HG03460 (cell line): ENCODE data around the gene HGS.
"Not testable (repeated sequence)": the region's sequence is repeated elsewhere in the genome, so short reads cannot be mapped to it uniquely, and the experiment has no call there.

Source experiments
- ATAC-seq: cut with Tn5 transposase; IDR thresholded peaks from one replicate; pipeline ENCODE4 v1.9.1; 2021; ENCODE audit not compliant: unreplicated experiment

HGS gene

GRCh38 chr17:81656118-81656743, 27.6 kb upstream of the HGS start, which contains the start of gene PDE6G:
TSS of gene PDE6G (minus strand) at chr17:81656542. CDS start at chr17:81653305, 3,237 bp downstream.
- ATAC-seq: no peak

- no peak for ATAC-seq
Measured at GRCh38 chr17:81656835-81657234, 27.0 kb upstream of the HGS start.

- no peak for ATAC-seq
Measured at GRCh38 chr17:81659038-81659437, 24.8 kb upstream of the HGS start.

- ATAC-seq: no peak
Measured at GRCh38 chr17:81660441-81660840, 23.4 kb upstream of the HGS start.

- no peak for ATAC-seq
Measured at GRCh38 chr17:81662002-81662401, 21.8 kb upstream of the HGS start.

- no peak for ATAC-seq
Measured at GRCh38 chr17:81664051-81664470, 19.8 kb upstream of the HGS start.

- ATAC-seq: peak; percentile 11
Measured at GRCh38 chr17:81665205-81666091, 18.4 kb upstream of the HGS start.

- ATAC-seq: peak; percentile 3
Measured at GRCh38 chr17:81666092-81666341, 17.8 kb upstream of the HGS start.

GRCh38 chr17:81666342-81667191, 17.2 kb upstream of the HGS start, which contains the start of the genes CCDC137 and OXLD1:
TSS of gene CCDC137 (plus strand) at chr17:81666737. CDS start at chr17:81666767, 30 bp downstream.
TSS of gene OXLD1 (minus strand) at chr17:81666605. CDS start at chr17:81666577, 28 bp downstream.
- peak; percentile 86 for ATAC-seq

GRCh38 chr17:81667754-81668153, 16.1 kb upstream of the HGS start:
- no peak for ATAC-seq

- ATAC-seq: no peak
Measured at GRCh38 chr17:81672504-81672903, 11.3 kb upstream of the HGS start.

GRCh38 chr17:81672954-81673353, 10.9 kb upstream of the HGS start:
- ATAC-seq: no peak

GRCh38 chr17:81673561-81674258, 10.1 kb upstream of the HGS start:
- no peak for ATAC-seq

- not testable (repeated sequence) for ATAC-seq
Measured at GRCh38 chr17:81675515-81676221, 8.1 kb upstream of the HGS start.

GRCh38 chr17:81676906-81677305, 6.9 kb upstream of the HGS start:
- no peak for ATAC-seq

GRCh38 chr17:81680150-81680549, 3.7 kb upstream of the HGS start:
- no peak for ATAC-seq

GRCh38 chr17:81681672-81682071, 2.1 kb upstream of the HGS start:
- ATAC-seq: no peak

- ATAC-seq: no peak
Measured at GRCh38 chr17:81682565-81683207, 1.1 kb upstream of the HGS start.

- peak; percentile 11 for ATAC-seq
Measured at GRCh38 chr17:81683208-81683583, 615 bp upstream of the HGS start.

GRCh38 chr17:81684442-81684911, 666 bp downstream of the HGS start:
- ATAC-seq: no peak
